ENCODE data around the gene CLC.
"Not testable (repeated sequence)": the region's sequence is repeated elsewhere in the genome, so short reads cannot be mapped to it uniquely, and the experiment has no call there.

Gene CLC

DNA sequence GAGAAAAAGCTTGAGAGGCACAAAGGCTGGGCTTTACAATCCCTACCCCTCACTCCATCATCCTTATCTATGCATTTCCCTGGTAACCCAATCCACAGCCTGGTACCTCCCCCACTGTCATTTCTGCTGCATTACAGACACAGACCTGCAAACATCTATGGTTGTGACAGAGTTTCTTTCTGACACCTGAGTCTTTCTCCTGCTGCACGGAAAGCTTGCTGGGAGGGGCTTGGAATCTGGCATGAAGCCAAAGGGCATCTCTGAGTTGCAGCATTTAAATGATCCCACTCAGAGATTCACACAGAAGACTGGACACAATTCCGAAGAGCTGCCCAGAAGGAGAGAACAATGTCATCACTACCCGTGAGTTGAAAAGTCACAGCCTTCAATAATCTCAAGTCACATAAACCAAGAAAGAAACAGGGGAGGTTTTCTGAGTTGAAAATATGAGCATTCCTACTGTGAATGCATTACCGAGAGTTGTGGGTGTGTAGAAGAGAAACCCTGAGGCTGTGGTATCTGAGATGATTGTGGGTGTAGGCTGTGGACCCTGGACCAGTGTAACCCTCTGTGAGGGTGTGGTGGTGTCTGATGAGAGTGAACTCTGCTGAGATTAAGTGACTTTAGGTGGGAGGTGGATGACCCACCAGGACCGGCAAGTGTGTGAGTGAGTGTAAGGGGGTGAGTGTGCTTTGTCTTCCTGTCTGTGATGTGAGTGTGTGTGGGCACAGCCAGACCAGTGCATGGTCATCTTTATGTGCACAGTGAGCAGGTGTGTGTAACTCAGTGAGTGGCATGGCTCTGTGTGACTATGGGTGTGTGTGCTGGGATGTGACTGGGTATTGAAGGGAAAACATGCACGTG, 33.4 kb downstream of the CLC start, which contains the start of gene LGALS14:
LGALS14 (plus strand) TSS at position 301 of the 864 bp plus-strand sequence; CDS start at position 349, 48 bp downstream.
- H3K9ac ChIP-seq (ENCODE audit: low read length in 2 of 2), result no peak within 1 kb of the TSS
- H3K27me3 ChIP-seq (ENCODE audit: control insufficient read depth in 1 of 2, insufficient read depth in 2 of 2, low read length in 2 of 2), result peaks cover 0 to 3% of the 10 kb centered on the region in 2 donors
- no peaks in the 10 kb centered on the region for H3K9me3 ChIP-seq (ENCODE audit: control insufficient read depth in 2 of 2, low read length in 2 of 2)
- no peak within 1 kb of the TSS for H3K27ac ChIP-seq (ENCODE audit: low read length)
- no peaks in the 10 kb centered on the region for H3K36me3 ChIP-seq (ENCODE audit: control insufficient read depth in 2 of 2, insufficient read depth in 2 of 2, low read length in 2 of 2)
- no peaks in the 10 kb centered on the region for H3K4me1 ChIP-seq (ENCODE audit: control insufficient read depth, insufficient read depth, low read length)
- H3K4me3 ChIP-seq (ENCODE audit: low read length in 2 of 2), result no peak within 1 kb of the TSS

DNA sequence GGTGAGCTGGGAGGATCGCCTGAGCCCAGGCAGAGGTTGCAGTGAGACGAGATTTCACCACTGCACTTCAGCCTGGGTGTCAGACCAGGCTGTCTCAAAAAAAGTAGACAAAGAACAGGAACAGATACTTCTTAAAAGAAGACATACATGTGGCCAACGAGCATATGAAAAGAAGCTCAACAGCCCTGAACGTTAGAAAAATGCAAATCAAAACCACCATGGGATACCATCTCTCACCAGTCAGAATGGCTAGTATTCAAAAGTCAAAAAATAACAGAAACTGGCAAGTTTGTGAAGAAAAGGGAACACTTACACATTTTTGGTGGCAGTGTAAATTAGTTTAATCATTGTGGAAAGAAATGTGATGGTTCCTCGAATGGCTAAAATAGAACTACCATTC, 36.5 kb downstream of the CLC start:
- Histone ChIP-seq H3K27me3 (ENCODE audit: control insufficient read depth in 1 of 2, insufficient read depth in 2 of 2, low read length in 2 of 2) (peaks cover 0 to 3% of the 10 kb centered on the region in 2 donors), H3K4me1 (ENCODE audit: control insufficient read depth, insufficient read depth, low read length) (no peaks in the 10 kb centered on the region), H3K4me3 (ENCODE audit: low read length in 2 of 2) (no peak overlapping the region), H3K36me3 (ENCODE audit: control insufficient read depth in 2 of 2, insufficient read depth in 2 of 2, low read length in 2 of 2) (no peaks in the 10 kb centered on the region), H3K27ac (ENCODE audit: low read length) (no peak overlapping the region), H3K9me3 (ENCODE audit: control insufficient read depth in 2 of 2, low read length in 2 of 2) (no peaks in the 10 kb centered on the region), H3K9ac (ENCODE audit: low read length in 2 of 2) (no peak overlapping the region)

DNA sequence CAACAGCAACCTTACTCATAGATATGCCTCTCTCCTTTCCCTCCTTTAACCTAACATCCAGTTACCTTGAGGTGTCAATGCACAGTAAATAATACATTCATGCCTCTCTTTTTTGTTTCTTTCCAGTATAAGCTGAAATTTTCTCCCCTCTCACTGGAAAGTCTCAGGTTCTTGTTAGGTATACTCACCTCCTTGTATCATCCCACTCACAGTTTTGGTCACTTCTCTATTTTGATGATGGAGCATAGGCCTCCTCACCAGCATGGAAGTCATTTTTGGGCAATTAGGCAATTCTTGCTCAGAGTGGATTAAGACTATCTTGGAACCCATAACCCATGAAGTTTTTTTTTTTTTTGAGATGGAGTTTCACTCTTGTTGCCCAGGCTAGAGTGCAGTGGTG, 39.3 kb downstream of the CLC start:
- Histone ChIP-seq H3K27ac (ENCODE audit: low read length) (no peak overlapping the region), H3K4me3 (ENCODE audit: low read length in 2 of 2) (no peak overlapping the region), H3K9ac (ENCODE audit: low read length in 2 of 2) (no peak overlapping the region), H3K36me3 (ENCODE audit: control insufficient read depth in 2 of 2, insufficient read depth in 2 of 2, low read length in 2 of 2) (no peaks in the 10 kb centered on the region), H3K4me1 (ENCODE audit: control insufficient read depth, insufficient read depth, low read length) (no peaks in the 10 kb centered on the region), H3K9me3 (ENCODE audit: control insufficient read depth in 2 of 2, low read length in 2 of 2) (no peaks in the 10 kb centered on the region), H3K27me3 (ENCODE audit: control insufficient read depth in 1 of 2, insufficient read depth in 2 of 2, low read length in 2 of 2) (peaks cover 0 to 9% of the 10 kb centered on the region in 2 donors)

- no peaks in the 10 kb centered on the region for H3K9me3 ChIP-seq (ENCODE audit: control insufficient read depth in 2 of 2, low read length in 2 of 2)
- H3K27ac ChIP-seq (ENCODE audit: low read length), result no peak overlapping the region
- no peaks in the 10 kb centered on the region for H3K4me1 ChIP-seq (ENCODE audit: control insufficient read depth, insufficient read depth, low read length)
- no peak overlapping the region for H3K4me3 ChIP-seq (ENCODE audit: low read length in 2 of 2)
- H3K36me3 ChIP-seq (ENCODE audit: control insufficient read depth in 2 of 2, insufficient read depth in 2 of 2, low read length in 2 of 2), result no peaks in the 10 kb centered on the region
- H3K9ac ChIP-seq (ENCODE audit: low read length in 2 of 2), result no peak overlapping the region
- peaks cover 0 to 8% of the 10 kb centered on the region in 2 donors for H3K27me3 ChIP-seq (ENCODE audit: control insufficient read depth in 1 of 2, insufficient read depth in 2 of 2, low read length in 2 of 2)
Observed at GRCh38 chr19:39696387-39696786, 41.4 kb downstream of the CLC start.

- Histone ChIP-seq H3K9me3 (ENCODE audit: control insufficient read depth in 2 of 2, low read length in 2 of 2) (no peaks in the 10 kb centered on the region), H3K27ac (ENCODE audit: low read length) (no peak overlapping the region), H3K9ac (ENCODE audit: low read length in 2 of 2) (no peak overlapping the region), H3K4me1 (ENCODE audit: control insufficient read depth, insufficient read depth, low read length) (no peaks in the 10 kb centered on the region), H3K36me3 (ENCODE audit: control insufficient read depth in 2 of 2, insufficient read depth in 2 of 2, low read length in 2 of 2) (no peaks in the 10 kb centered on the region), H3K27me3 (ENCODE audit: control insufficient read depth in 1 of 2, insufficient read depth in 2 of 2, low read length in 2 of 2) (peaks cover 0 to 8% of the 10 kb centered on the region in 2 donors), H3K4me3 (ENCODE audit: low read length in 2 of 2) (no peak overlapping the region)
Observed at GRCh38 chr19:39695759-39696158, 42.1 kb downstream of the CLC start.

DNA sequence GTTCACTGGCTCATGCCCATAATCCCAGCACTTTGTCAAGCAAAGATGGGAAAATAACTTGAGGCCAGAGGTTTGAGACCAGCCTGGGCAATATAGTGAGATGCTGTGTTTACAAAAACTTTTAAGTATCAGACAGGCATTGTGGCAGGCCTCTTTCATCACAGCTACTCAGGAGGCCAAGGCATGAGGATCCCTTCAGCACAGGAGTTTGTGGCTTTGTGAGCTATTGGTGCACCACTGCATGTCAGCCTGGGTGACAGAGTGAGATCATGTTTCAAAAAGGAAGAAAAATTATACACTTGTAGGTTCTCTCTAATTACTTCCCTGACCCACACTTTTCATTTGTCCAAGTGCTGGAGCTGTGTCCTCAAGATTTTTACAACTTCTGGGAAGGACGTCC, 45.0 kb downstream of the CLC start:
- no peak overlapping the region for H3K9ac ChIP-seq (ENCODE audit: low read length in 2 of 2)
- H3K4me3 ChIP-seq (ENCODE audit: low read length in 2 of 2), result no peak overlapping the region
- H3K36me3 ChIP-seq (ENCODE audit: control insufficient read depth in 2 of 2, insufficient read depth in 2 of 2, low read length in 2 of 2), result no peaks in the 10 kb centered on the region
- no peaks in the 10 kb centered on the region for H3K9me3 ChIP-seq (ENCODE audit: control insufficient read depth in 2 of 2, low read length in 2 of 2)
- no peaks in the 10 kb centered on the region for H3K4me1 ChIP-seq (ENCODE audit: control insufficient read depth, insufficient read depth, low read length)
- peaks cover 0 to 8% of the 10 kb centered on the region in 2 donors for H3K27me3 ChIP-seq (ENCODE audit: control insufficient read depth in 1 of 2, insufficient read depth in 2 of 2, low read length in 2 of 2)
- H3K27ac ChIP-seq (ENCODE audit: low read length), result no peak overlapping the region

DNA sequence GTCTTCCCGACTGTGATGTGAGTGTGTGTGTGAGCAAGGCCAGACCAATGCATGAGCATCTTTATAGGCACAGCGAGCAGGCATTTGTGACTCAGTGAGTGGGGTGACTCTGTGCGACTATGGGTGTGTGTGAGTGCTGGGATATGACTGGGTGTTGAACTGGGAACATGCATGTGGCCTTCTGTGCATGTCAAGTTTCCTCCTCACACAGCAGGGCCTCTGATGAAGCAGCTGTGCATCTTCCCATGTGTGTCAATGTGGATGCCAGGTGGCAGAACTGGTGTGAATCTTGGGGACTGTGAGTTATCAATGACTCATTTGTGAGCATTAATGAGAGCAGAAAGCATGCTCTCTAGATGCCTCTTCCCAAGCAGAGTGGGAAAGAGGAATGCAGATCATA, 45.7 kb downstream of the CLC start:
- Histone ChIP-seq H3K4me1 (ENCODE audit: control insufficient read depth, insufficient read depth, low read length) (no peaks in the 10 kb centered on the region), H3K4me3 (ENCODE audit: low read length in 2 of 2) (no peak overlapping the region), H3K9ac (ENCODE audit: low read length in 2 of 2) (no peak overlapping the region), H3K27me3 (ENCODE audit: control insufficient read depth in 1 of 2, insufficient read depth in 2 of 2, low read length in 2 of 2) (peaks cover 0 to 8% of the 10 kb centered on the region in 2 donors), H3K36me3 (ENCODE audit: control insufficient read depth in 2 of 2, insufficient read depth in 2 of 2, low read length in 2 of 2) (no peaks in the 10 kb centered on the region), H3K27ac (ENCODE audit: low read length) (no peak overlapping the region), H3K9me3 (ENCODE audit: control insufficient read depth in 2 of 2, low read length in 2 of 2) (no peaks in the 10 kb centered on the region)

DNA sequence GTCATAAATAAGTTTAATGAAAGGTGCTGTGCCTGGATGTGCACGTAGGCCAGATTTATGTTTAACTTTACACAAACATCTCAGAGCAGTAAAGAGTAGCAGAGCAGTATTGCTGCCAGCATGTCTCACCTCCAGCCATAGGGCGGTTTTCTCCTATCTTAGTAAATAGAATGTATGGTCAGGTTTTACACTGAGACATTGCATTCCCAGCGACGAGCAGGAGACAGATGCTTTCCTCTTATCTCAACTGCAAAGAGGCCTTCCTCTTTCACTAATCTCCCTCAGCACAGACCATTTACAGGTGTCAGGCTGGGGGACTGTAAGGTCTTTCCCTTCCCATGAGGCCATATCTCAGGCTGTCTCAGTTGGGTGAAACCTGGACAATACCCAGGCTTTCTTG, 49.2 kb downstream of the CLC start:
- not testable (repeated sequence) for H3K4me1 ChIP-seq (ENCODE audit: control insufficient read depth, insufficient read depth, low read length); H3K27ac ChIP-seq (ENCODE audit: low read length); H3K9ac ChIP-seq (ENCODE audit: low read length in 2 of 2); H3K36me3 ChIP-seq (ENCODE audit: control insufficient read depth in 2 of 2, insufficient read depth in 2 of 2, low read length in 2 of 2); H3K4me3 ChIP-seq (ENCODE audit: low read length in 2 of 2); H3K27me3 ChIP-seq (ENCODE audit: control insufficient read depth in 1 of 2, insufficient read depth in 2 of 2, low read length in 2 of 2); H3K9me3 ChIP-seq (ENCODE audit: control insufficient read depth in 2 of 2, low read length in 2 of 2)

DNA sequence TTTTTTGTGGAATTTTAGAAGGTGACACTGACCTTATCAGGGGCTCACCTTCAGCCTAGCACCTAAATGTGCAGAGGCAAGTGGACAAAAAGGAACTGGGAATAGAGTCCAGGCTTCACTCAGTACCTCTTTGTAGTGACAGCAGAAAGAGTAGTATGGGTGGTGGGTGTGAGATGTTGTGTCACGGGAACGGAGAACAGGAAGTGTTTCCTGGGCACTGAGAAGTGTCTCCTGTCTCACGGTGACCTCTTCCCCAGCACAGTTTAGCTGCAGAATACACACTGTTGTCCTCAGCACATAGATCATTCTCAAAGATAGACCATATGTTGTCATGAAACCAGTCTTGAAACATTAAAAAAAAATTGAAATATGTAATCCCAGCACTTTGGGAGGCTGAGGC, 51.1 kb downstream of the CLC start:
- no peak overlapping the region for H3K27ac ChIP-seq (ENCODE audit: low read length)
- no peak overlapping the region for H3K4me3 ChIP-seq (ENCODE audit: low read length in 2 of 2)
- no peaks in the 10 kb centered on the region for H3K9me3 ChIP-seq (ENCODE audit: control insufficient read depth in 2 of 2, low read length in 2 of 2)
- H3K27me3 ChIP-seq (ENCODE audit: control insufficient read depth in 1 of 2, insufficient read depth in 2 of 2, low read length in 2 of 2), result peaks cover 0 to 2% of the 10 kb centered on the region in 2 donors
- no peaks in the 10 kb centered on the region for H3K36me3 ChIP-seq (ENCODE audit: control insufficient read depth in 2 of 2, insufficient read depth in 2 of 2, low read length in 2 of 2)
- H3K4me1 ChIP-seq (ENCODE audit: control insufficient read depth, insufficient read depth, low read length), result no peaks in the 10 kb centered on the region
- H3K9ac ChIP-seq (ENCODE audit: low read length in 2 of 2), result no peak overlapping the region

DNA sequence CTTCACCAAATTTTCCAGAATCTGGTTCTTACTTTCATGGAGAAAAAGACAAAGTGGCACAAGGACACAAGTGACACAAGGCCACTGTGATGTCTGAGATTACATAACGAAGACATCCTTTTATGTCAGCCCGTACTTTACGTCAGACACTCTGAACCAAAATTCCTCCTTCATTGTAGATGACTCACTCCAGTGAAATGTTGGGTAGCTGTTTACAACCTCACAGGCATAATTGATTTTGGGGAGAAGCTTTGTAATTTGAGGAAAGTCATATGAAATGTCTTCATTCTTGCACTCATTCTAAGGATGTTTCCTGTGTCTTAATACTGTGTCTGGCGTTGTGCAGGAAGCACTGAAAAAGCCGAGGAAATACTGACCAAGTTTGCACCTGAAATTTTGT, 53.6 kb downstream of the CLC start:
- Histone ChIP-seq H3K36me3 (ENCODE audit: control insufficient read depth in 2 of 2, insufficient read depth in 2 of 2, low read length in 2 of 2) (no peaks in the 10 kb centered on the region), H3K27ac (ENCODE audit: low read length) (no peak overlapping the region), H3K4me1 (ENCODE audit: control insufficient read depth, insufficient read depth, low read length) (no peaks in the 10 kb centered on the region)

GRCh38 chr19:39681416-39681815, 56.4 kb downstream of the CLC start:
- Histone ChIP-seq H3K9ac (ENCODE audit: low read length in 2 of 2) (no peak overlapping the region), H3K27ac (ENCODE audit: low read length) (no peak overlapping the region)

More for the DNA sequence above, 53.6 kb downstream of the CLC start:
- Histone ChIP-seq H3K9ac (ENCODE audit: low read length in 2 of 2) (no peak overlapping the region), H3K4me3 (ENCODE audit: low read length in 2 of 2) (no peak overlapping the region), H3K9me3 (ENCODE audit: control insufficient read depth in 2 of 2, low read length in 2 of 2) (no peaks in the 10 kb centered on the region), H3K27me3 (ENCODE audit: control insufficient read depth in 1 of 2, insufficient read depth in 2 of 2, low read length in 2 of 2) (peaks cover 0 to 7% of the 10 kb centered on the region in 2 donors)

More at GRCh38 chr19:39681416-39681815, 56.4 kb downstream of the CLC start:
- H3K4me3 ChIP-seq (ENCODE audit: low read length in 2 of 2), result no peak overlapping the region
- no peaks in the 10 kb centered on the region for H3K36me3 ChIP-seq (ENCODE audit: control insufficient read depth in 2 of 2, insufficient read depth in 2 of 2, low read length in 2 of 2)
- peaks cover 0 to 7% of the 10 kb centered on the region in 2 donors for H3K27me3 ChIP-seq (ENCODE audit: control insufficient read depth in 1 of 2, insufficient read depth in 2 of 2, low read length in 2 of 2)
- peaks cover 5% of the 10 kb centered on the region for H3K4me1 ChIP-seq (ENCODE audit: control insufficient read depth, insufficient read depth, low read length)
- H3K9me3 ChIP-seq (ENCODE audit: control insufficient read depth in 2 of 2, low read length in 2 of 2), result no peaks in the 10 kb centered on the region

Data from stomach smooth muscle (tissue), 2 donors.